HG02610 (cell line): ENCODE results near the gene R3HDM2.

Experiments
- ATAC-seq: cut with Tn5 transposase; IDR thresholded peaks from one replicate; pipeline ENCODE4 v1.9.1; 2021; ENCODE audit warnings: mild to moderate bottlenecking, moderate library complexity; ENCODE audit not compliant: unreplicated experiment

R3HDM2 gene

DNA sequence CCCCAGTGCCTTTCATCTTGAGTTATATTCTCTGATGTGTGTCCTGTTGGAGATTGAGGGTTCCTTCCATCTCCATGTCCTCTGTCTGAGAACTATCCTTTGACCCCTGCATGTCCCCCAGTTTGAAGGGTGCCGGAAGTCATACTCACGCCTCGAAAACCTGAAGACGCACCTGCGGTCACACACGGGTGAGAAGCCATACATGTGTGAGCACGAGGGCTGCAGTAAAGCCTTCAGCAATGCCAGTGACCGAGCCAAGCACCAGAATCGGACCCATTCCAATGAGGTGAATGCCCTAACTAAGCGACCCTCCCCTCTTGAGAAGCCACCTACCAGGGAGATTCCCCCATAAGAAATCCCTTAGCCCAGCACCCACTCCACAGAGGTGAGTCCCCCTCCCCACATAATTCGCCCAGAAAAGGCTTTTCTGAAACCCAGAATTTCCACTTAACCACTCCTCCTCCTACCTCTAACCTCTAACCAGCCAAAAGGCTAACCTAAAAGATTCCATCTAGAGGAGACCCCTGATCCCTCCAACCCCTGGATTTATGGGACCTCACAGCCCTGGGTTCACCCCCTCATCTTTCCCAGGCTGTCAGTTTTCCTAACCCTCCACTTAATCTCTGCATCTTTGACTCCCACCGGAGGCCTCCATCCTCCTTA lies 36.5 kb upstream of the R3HDM2 start:
- ATAC-seq = no peak

DNA sequence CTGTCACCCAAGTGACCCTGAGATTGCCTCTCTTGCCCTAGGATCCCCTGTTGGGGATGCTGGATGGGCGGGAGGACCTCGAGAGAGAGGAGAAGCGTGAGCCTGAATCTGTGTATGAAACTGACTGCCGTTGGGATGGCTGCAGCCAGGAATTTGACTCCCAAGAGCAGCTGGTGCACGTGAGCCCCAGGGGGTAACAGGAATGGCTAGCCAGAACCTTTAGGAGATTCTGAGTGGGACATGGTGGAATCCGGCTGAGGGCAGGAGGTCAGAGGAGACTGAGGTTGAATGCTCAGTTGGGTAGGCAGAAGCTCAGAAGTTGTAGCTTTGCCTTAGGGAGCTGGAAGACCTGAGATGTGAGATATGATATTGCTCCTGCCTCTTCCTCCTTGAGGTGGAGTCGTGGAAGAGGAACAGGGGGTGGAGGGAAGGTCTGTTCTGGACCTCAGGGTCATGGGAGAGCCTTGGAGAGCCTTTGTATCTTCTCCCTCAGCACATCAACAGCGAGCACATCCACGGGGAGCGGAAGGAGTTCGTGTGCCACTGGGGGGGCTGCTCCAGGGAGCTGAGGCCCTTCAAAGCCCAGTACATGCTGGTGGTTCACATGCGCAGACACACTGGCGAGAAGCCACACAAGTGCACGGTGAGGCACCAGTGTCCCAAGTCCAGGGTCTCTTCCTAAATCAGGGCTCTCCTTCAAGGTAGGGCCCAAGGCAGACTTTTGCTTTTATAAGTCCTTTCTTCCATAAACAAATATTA lies 35.1 kb upstream of the R3HDM2 start:
- ATAC-seq = no peak

DNA sequence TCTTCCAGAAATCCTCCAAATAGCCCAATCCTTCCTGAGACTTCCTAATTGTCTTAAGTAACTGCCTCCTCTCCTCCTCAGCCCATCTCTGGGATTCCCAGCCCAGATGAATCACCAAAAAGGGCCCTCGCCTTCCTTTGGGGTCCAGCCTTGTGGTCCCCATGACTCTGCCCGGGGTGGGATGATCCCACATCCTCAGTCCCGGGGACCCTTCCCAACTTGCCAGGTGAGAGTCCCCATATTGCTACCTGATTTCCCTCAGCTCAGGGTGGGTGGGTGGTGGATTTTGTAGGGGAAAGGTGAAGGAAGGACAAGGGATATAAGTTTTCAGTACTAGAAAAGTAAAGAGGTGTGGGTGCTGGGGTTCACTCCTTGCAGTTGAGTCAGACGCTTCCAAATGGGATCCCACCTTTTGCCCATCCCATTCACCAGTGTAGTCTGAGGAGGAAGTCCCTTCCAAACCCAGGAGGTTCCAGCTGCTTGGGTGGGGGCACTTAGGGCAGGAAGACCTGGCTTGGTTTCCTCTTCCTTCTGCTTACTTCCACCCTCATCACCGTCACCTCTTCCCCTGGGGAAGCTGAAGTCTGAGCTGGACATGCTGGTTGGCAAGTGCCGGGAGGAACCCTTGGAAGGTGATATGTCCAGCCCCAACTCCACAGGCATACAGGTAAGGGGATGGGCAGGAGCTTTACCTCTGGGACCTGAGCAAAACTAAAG lies 34.3 kb upstream of the R3HDM2 start:
- no peak for ATAC-seq

DNA sequence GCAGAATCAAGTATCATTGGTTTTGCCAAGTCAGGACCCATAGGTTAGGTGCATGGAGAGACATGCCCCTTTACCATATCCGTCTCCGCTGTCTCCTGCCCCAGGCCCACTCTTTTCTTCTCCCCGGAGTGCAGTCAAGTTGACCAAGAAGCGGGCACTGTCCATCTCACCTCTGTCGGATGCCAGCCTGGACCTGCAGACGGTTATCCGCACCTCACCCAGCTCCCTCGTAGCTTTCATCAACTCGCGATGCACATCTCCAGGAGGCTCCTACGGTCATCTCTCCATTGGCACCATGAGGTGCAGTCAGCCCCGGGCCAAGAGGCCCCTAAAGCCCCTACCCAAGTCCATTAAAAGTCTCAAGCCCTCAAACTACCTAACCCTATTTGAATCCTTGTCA lies 33.7 kb upstream of the R3HDM2 start:
- no peak for ATAC-seq

DNA sequence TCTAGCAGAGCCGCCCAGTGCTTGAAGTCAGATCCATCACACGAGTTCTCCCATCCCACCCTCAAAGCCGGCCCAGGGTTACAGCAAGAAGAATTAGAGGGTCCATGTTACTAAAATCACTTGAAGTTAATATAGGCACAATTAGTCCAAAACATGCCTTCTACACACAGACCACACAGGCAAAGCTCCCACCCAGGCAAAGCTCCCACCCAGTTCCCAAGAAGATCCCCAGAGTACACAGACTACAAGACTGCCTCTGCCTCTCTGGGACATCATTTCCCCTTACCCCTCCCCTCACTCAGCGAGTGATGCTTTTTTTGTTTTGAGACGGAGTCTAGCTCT lies 32.0 kb upstream of the R3HDM2 start:
- ATAC-seq = no peak

DNA sequence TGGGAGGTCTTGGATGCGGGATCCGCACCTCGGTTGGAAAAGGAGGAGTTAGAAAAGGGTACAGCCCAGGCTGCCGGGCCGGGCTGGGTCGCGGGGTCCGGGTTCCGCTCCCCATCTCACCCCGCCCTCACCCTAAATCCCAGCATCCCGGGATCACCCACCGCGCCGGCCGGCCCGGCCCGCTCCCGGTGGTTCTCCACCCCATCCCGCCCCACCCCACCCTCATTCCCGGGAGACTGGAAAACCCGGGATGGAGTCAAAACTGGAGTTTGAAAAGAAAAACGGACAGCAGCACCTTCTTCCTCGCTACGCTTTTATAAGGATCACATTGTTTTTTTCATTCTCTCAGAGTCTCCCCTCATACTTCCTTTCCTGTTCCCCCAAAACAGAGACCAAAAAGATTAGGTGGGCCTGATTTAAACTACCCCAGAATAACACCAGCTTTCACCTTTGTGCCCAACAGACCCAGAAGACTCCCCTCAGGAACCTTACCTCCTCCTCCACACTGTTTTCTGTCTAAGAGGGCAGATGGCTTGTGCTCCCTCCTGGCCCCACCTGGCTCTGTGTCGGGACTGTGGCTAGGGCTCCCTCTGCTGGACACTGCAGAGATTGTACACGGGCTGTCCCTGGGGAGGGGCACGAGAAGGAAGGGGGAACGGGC lies 31.5 kb upstream of the R3HDM2 start:
- ATAC-seq = peak; percentile 60

DNA sequence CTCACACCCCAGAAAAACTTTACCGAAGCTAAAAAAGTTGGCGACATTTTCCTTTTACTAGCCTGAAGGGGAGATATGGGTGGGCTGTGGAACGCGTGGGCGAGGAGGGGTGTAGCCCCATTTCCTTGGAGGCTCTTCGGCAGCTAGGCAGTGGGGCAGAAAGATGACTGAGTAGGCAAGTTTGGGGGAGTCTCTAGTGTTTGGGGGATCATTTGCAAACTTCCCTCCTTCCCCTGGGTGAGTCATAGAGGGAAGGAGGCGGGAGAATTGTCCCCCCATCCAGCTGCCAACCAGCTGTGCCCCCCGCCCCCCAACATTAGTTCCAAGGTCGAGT lies 31.0 kb upstream of the R3HDM2 start:
- ATAC-seq = no peak

DNA sequence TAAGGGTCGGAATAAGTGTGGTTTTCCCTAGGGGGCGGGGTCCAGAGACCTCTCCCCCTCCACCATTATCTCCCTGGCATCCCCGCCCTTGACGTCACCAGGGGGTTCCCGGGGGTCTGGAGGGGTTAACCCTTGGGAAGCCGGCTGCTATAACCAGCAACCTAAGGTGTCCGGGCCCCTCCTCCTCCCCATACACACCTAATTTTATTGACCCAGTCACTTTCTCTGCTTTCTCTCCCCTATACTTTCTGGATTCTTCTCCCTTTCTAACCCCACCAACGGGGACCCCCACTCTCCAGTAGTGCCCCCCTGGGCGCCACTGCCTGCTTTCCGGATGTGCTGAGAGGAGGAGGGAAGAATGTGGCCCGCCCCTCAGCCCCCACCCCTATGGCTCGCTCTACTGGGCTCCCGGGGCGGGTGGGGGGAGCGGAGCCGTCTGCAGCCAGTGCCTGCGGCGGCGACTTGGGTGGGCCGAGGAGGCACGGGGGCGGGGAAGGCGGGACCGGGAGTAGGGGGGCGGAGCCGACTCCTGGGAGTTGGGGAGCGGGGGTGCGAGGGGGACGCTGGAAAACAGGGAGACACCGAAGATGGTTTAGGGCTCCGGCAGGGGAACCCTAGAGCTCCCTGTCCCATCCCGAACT lies 30.6 kb upstream of the R3HDM2 start:
- no peak for ATAC-seq

DNA sequence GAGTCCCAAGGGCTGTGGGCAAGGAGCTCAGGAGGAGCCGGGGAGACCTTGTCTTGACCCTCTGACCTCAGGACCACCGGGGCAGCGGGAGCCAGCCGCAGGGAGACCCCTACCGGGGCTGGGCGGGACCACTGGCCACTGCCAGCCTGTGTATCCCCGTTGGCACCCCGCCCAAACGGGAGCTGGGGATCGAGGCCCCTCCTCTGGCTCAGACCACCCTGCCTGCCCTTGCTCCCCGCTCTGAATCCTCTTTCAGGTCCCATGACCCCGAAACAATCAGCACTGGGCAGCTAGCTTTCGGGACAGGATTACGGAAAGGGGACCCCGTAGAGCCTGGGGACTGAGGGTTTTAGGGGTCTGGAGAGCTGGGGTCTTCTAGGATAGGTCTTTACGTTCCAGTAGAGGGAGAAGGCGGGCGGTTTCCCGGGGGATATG lies 30.0 kb upstream of the R3HDM2 start:
- ATAC-seq = no peak

DNA sequence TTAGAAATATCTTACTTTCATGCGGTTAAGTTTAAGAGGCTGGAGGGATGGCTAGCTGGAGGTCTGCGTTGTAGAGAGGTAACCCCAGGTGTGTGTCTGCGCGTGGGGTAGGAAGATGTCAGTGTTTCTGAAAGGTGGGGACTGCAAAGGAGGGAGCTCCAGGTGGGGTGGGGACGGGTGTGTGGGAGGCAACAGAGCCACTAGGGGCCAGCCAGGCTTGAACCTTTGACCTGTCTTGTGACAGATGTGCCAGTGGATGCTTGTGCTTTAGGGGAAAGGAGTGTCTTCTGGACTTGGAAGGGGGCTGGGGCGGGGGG lies 29.6 kb upstream of the R3HDM2 start:
- no peak for ATAC-seq

DNA sequence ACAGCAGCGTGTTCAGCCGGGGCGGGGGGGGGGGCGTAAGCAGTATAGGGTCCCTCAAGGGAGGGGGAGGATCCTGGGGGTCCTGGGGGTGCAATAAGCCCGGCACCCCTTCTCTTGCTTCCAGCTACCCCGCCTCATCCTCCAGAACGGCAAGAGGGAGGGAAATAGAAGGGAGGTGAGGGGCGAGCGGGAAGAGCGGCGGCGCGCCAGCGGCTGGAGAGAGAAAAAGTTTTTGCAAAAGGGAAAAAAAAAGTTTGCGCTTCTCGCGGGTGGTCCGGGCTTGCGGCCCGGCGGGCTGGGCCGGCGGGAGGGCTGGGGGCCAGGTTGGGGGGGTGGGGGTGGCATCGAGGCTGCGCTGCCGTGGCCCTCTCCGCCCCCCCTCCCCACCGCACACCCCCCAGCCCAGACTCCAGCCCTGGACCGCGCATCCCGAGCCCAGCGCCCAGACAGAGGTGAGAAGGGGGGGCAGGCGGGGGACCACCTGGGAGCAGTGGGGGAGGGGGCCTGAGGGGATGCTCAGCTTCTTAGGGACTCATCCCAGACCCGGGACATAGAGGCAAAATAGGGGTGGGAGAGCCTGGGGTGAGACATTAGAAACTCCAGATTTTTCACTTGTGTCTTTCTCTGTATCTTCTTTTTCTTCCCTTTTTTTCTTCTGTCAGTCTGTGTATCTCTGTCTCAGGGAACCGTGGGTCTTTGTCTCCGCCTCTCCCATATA lies 29.1 kb upstream of the R3HDM2 start, which contains the start of gene GLI1:
Gene GLI1 (plus strand): TSS at position 36 of the 718 bp plus-strand sequence. CDS start 3,907 bp downstream, outside the sequence.
- ATAC-seq = no peak

DNA sequence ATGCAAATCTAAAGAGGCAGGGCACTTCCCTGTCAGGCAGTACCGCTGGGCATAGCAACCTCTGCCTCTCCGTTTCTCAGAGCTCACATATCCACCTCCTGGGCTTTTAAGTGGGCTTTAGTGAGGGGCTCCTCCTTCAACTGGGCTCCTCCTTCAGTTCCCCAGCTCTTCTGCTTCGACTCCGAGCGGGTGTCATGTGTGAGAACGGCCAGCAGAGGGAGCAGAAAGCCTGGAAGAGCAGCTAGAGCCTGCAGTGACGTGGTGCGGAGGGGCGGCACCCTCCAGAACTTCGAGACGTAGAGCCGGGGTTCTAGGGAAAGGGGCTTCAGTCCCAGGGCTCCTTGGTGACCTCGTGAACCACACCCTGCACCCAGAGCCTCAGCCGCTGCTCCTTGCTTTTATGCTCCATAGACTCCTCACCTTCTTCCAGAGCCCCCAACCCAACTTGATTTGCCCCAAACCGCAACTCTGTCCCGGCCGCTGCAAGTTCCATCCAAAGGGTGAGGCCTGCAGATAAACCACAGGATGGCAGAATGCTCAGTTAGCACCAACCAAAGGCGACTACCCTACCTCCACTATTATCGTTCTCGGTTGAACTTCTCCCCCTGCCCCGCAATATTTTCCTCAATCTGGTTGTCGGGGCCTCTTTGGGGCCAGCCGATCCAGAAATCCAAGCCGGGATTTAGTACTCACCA lies 28.4 kb upstream of the R3HDM2 start:
- peak; percentile 52 for ATAC-seq

DNA sequence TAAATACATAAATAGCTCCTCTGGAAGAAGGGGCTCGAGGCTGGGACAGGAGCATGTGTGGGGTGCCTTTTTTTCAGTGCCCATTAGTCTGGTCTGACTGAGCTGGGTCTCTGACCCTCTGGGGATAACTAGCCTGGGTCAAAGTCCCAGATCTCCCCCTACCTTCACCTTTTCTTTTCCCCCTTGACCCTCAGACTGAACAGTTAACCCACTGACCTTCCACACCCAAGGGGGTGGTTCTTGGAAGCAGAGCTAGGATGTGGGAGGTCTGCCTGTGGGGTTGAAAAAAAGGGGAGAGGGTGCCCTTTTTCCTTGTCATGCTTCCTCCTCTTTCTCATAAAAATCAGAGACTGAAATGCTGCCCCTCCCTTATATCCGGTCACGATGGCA lies 27.8 kb upstream of the R3HDM2 start:
- ATAC-seq = no peak

DNA sequence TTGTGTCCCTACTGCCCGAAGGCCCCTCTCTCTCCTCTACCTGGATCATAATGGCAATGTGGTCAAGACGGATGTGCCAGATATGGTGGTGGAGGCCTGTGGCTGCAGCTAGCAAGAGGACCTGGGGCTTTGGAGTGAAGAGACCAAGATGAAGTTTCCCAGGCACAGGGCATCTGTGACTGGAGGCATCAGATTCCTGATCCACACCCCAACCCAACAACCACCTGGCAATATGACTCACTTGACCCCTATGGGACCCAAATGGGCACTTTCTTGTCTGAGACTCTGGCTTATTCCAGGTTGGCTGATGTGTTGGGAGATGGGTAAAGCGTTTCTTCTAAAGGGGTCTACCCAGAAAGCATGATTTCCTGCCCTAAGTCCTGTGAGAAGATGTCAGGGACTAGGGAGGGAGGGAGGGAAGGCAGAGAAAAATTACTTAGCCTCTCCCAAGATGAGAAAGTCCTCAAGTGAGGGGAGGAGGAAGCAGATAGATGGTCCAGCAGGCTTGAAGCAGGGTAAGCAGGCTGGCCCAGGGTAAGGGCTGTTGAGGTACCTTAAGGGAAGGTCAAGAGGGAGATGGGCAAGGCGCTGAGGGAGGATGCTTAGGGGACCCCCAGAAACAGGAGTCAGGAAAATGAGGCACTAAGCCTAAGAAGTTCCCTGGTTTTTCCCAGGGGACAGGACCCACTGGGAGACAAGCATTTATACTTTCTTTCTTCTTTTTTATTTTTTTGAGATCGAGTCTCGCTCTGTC lies 26.1 kb upstream of the R3HDM2 start:
- ATAC-seq = no peak

DNA sequence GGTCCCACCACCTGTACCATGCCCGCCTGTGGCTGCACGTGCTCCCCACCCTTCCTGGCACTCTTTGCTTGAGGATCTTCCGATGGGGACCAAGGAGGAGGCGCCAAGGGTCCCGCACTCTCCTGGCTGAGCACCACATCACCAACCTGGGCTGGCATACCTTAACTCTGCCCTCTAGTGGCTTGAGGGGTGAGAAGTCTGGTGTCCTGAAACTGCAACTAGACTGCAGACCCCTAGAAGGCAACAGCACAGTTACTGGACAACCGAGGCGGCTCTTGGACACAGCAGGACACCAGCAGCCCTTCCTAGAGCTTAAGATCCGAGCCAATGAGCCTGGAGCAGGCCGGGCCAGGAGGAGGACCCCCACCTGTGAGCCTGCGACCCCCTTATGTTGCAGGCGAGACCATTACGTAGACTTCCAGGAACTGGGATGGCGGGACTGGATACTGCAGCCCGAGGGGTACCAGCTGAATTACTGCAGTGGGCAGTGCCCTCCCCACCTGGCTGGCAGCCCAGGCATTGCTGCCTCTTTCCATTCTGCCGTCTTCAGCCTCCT lies 25.4 kb upstream of the R3HDM2 start:
- no peak for ATAC-seq

DNA sequence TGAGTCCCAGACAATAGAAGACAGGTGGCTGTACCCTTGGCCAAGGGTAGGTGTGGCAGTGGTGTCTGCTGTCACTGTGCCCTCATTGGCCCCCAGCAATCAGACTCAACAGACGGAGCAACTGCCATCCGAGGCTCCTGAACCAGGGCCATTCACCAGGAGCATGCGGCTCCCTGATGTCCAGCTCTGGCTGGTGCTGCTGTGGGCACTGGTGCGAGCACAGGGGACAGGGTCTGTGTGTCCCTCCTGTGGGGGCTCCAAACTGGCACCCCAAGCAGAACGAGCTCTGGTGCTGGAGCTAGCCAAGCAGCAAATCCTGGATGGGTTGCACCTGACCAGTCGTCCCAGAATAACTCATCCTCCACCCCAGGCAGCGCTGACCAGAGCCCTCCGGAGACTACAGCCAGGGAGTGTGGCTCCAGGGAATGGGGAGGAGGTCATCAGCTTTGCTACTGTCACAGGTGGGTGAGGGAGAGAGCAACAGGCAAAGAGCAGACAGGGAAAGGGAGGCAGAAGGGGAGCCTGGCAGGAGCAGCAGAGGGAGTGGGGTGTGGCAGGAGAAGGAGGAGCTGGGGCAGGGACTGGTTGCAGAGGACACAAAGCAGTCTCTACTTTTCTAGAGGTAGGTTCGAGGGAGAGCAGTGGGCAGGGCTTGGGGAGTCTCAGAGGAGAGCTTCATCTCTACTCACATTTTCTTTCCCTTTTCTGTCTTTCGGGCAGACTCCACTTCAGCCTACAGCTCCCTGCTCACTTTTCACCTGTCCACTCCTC lies 24.7 kb upstream of the R3HDM2 start:
- no peak for ATAC-seq

DNA sequence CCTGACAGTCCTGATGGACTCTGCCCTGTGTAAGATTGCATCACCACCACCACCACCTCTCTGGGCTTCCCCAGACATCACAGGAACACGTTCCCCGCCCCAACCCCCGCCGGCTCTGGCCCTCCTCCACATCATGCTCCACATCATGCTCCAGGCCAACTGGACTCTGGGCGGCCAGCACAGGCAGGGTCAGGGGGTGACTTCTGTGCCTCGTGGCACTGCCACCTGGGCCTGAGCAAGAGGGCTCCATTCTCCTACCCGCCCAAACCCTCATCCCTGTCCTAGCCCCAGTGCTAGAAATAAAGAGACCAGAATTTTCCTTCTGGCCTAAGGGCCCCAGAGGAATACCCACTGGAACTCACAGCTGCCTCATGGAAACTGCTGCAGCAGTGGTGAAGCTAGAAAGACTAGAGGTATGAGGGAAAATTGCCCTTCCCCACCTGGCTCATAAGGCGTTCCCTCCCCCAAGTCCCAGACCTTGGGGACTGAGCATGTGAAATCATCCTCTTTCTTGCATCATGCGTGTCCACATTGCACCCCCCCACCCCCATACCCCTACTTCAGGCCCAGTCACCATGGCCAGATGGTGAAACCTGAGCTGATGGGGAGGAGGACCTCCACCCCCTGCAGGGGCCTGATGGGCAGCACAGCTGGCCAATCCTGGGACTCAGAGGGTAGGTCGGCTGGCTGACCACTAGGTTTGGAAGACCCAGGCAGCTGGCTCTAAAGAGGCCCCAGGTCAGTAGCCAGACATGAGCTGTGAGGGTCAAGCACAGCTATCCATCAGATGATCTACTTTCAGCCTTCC lies 23.9 kb upstream of the R3HDM2 start, which contains the start of gene INHBE:
Gene INHBE (plus strand): TSS at position 742 of the 808 bp plus-strand sequence. CDS start 230 bp downstream, outside the sequence.
- no peak for ATAC-seq
